AG08396 (cell line): Measurements from ENCODE around the gene UNC80.
A peak's percentile ranks its signal among the peaks of the same experiment; 100 is the strongest.
"Not testable (repeated sequence)": the region's sequence is repeated elsewhere in the genome, so short reads cannot be mapped to it uniquely, and the experiment has no call there.

ENCODE experiments used
- DNase-seq: peaks from one replicate; pipeline ENCODE4 v3.0.0; 2012; ENCODE audit warnings: low spot score, mixed read lengths

UNC80 gene

GRCh38 chr2:209771474-209772289 lies at the start of gene UNC80:
Gene UNC80 (plus strand): TSS chr2:209771832. CDS start chr2:209772073, 241 bp downstream.
- peak; percentile 82 for DNase-seq

GRCh38 chr2:209726311-209726710 lies 45.3 kb upstream of the UNC80 start:
- DNase-seq, result no peak

- no peak for DNase-seq
These were observed 44.6 kb upstream of the UNC80 start for GRCh38 chr2:209727077-209727476.

GRCh38 chr2:209734805-209735204 lies 36.8 kb upstream of the UNC80 start:
- DNase-seq, result no peak

GRCh38 chr2:209741953-209742352 lies 29.7 kb upstream of the UNC80 start:
- no peak for DNase-seq

GRCh38 chr2:209753020-209753419 lies 18.6 kb upstream of the UNC80 start:
- no peak for DNase-seq

GRCh38 chr2:209757163-209757562 lies 14.5 kb upstream of the UNC80 start:
- no peak for DNase-seq

GRCh38 chr2:209761566-209761965 lies 10.1 kb upstream of the UNC80 start:
- DNase-seq, result no peak

- DNase-seq, result no peak
These were observed 9.1 kb upstream of the UNC80 start for GRCh38 chr2:209762563-209762962.

GRCh38 chr2:209763106-209763505 lies 8.5 kb upstream of the UNC80 start:
- no peak for DNase-seq

GRCh38 chr2:209766613-209767012 lies 5.0 kb upstream of the UNC80 start:
- no peak for DNase-seq

GRCh38 chr2:209767316-209767715 lies 4.3 kb upstream of the UNC80 start:
- no peak for DNase-seq

GRCh38 chr2:209768557-209768956 lies 3.1 kb upstream of the UNC80 start:
- DNase-seq, result no peak

- DNase-seq, result no peak
These were observed 656 bp downstream of the UNC80 start for GRCh38 chr2:209772290-209772685.

GRCh38 chr2:209773377-209773776 lies 1.7 kb downstream of the UNC80 start:
- no peak for DNase-seq

GRCh38 chr2:209787416-209787815 lies 15.8 kb downstream of the UNC80 start:
- DNase-seq, result no peak

GRCh38 chr2:209788925-209789324 lies 17.3 kb downstream of the UNC80 start:
- no peak for DNase-seq

- DNase-seq, result no peak
These were observed 18.6 kb downstream of the UNC80 start for GRCh38 chr2:209790066-209790728.

GRCh38 chr2:209791151-209791550 lies 19.5 kb downstream of the UNC80 start:
- no peak for DNase-seq

- not testable (repeated sequence) for DNase-seq
These were observed 23.8 kb downstream of the UNC80 start for GRCh38 chr2:209795425-209795824.

- DNase-seq, result no peak
These were observed 33.7 kb downstream of the UNC80 start for GRCh38 chr2:209805351-209805750.

- no peak for DNase-seq
These were observed 34.7 kb downstream of the UNC80 start for GRCh38 chr2:209806318-209806717.

GRCh38 chr2:209808521-209808920 lies 36.9 kb downstream of the UNC80 start:
- DNase-seq, result no peak

GRCh38 chr2:209809256-209809655 lies 37.6 kb downstream of the UNC80 start:
- no peak for DNase-seq
